NB4 (cell line): ENCODE measurements around the gene GH2.

Experiments used
- DNase-seq: peaks from one replicate; pipeline ENCODE4 v3.0.0; 2010; ENCODE audit warnings: low read depth
- H3K4me3 ChIP-seq: one replicate; pipeline ENCODE4 v1.5.1; 2011; ENCODE audit warnings: mild to moderate bottlenecking, low read depth, low read length, moderate library complexity
- MYC ChIP-seq: IDR thresholded peaks from 2 replicates; pipeline ENCODE4 v1.6.1; 2011; ENCODE audit warnings: low read depth, low read length
- POLR2A ChIP-seq: IDR thresholded peaks from 2 replicates; pipeline ENCODE4 v1.6.1; 2011; ENCODE audit warnings: mild to moderate bottlenecking; ENCODE audit not compliant: insufficient read length; ENCODE audit errors: extremely low read depth
- TF ChIP-seq, protein P1 (sequence below): IDR thresholded peaks from one replicate; pipeline ENCODE4 v1.5.1; 2012; ENCODE audit warnings: low read depth, low read length
- TF ChIP-seq, protein P2 (sequence below): IDR thresholded peaks from 2 replicates; pipeline ENCODE4 v1.6.1; 2011; ENCODE audit warnings: low read depth, low read length

Gene GH2

DNA sequence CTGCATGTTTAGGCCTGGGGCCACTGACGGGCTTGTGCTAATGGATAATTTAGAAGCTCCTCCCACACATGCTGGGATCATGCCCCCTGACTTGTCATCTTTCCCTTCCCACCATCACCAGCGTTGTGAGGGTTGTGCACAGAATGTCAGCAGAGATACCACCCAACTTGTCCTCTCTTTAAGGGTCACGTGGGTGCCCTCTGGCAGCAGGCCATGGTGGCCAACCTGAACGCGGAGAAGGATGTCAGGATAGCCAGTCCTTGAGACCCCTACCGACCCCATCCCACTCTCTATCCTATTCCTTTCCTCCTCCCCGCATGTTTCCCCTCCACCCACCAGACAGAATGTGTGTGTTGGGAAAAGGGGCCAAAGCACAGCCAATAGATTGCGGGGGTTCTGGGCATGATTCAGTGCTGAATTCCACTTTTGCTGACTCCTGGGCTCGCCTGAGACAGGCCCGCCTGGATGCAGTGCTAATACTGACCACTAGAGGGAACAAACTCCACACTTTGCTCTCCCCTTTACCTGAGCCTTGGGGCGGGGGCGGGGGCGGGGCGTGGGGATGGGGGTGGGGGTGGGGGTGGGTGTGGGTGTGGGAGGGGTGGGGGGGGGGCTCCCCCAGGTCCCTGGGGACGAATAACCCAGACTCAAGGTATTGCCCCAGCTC lies at the start of gene GH2:
GH2 (minus strand) TSS at position 10 of the 667 bp plus-strand sequence. CDS start 143 bp downstream, outside the sequence.
- peak; percentile 48 for DNase-seq
- TF ChIP-seq, protein P1, sequence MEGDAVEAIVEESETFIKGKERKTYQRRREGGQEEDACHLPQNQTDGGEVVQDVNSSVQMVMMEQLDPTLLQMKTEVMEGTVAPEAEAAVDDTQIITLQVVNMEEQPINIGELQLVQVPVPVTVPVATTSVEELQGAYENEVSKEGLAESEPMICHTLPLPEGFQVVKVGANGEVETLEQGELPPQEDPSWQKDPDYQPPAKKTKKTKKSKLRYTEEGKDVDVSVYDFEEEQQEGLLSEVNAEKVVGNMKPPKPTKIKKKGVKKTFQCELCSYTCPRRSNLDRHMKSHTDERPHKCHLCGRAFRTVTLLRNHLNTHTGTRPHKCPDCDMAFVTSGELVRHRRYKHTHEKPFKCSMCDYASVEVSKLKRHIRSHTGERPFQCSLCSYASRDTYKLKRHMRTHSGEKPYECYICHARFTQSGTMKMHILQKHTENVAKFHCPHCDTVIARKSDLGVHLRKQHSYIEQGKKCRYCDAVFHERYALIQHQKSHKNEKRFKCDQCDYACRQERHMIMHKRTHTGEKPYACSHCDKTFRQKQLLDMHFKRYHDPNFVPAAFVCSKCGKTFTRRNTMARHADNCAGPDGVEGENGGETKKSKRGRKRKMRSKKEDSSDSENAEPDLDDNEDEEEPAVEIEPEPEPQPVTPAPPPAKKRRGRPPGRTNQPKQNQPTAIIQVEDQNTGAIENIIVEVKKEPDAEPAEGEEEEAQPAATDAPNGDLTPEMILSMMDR, result peak; percentile 68
- TF ChIP-seq MYC, result no peak
- no peak within 1 kb of the TSS for H3K4me3 ChIP-seq

DNA sequence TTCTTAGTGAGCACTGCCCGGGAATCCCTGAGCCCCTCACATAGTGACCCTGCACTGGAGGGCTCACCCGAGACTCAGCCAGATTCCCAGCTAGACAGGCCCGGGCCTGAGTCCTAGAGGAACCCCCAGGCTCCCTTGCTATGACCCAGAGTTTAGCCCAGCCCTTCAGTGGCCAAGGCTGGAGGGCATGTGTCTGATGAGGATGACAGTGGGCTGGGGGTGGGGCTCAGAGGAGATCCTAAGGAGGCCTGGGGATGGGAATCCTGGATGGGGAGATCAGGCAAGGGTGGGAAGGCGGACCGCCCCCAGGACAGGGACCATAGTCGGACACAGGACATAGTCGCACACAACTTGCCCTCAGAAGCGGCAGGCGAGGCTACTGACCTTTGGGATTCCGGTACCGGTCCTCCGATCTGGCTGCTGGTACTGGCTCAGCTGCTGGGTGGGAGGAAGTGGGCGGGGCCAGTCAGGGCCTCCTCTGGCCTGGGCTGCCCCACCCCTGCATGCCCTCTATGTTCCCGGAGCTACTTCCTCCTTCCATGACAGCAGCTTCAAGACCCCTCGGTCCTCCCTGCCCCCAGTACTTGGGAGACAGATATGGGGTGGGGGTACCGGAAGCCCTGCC lies 49.3 kb upstream of the GH2 start:
- DNase-seq, result peak; percentile 70
- no peak for TF ChIP-seq MYC
- TF ChIP-seq, protein P2, sequence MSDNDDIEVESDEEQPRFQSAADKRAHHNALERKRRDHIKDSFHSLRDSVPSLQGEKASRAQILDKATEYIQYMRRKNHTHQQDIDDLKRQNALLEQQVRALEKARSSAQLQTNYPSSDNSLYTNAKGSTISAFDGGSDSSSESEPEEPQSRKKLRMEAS, result 0 out of 2 replicates have a peak, but pooled peaks have one; percentile 5
- peak overlapping the region; percentile 61 for H3K4me3 ChIP-seq

DNA sequence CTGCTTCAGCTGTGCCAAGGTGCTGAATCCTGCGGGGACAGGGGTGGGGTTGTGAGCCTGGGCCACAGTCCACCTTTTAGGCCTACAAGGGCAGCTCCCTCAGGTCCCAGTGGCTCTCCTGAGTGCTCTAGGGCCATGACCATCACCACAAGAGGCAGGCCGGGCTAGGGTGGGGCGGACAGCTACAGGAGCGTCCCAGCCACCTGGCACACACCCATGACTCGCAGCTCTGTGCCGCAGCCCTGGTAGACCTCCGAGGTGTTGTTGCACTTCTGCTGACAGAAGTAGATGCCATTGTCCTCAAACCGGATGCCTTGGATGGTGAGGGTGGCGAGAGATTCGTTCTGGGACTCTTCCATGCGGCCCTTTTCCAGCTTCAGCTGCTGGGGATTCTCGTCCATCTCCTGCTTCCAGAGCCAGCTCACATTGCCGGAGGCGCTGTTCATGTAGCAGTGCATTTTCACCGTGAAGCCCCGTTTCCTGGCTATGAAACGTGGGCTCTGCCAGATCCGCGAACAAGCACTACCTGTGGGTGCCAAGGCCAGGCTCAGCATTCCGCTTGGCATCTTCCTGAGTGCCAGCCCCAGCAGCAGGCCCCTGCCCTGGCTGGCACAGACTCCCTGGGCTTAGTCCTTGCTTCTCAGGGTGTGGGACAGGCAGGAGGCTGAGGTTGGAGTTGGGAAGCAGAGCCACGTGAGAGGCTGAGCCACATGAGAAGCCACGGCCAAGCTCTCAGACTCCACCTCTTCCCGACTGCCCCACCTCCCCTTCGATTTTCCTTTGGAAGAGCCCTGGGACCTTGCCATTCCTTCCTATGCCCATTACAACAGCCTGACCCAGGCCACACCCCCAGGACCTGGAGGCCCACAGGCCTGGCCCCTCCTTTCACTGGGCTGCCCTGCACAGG lies 48.4 kb upstream of the GH2 start:
- no peak for TF ChIP-seq MYC
- no peak for TF ChIP-seq POLR2A
- TF ChIP-seq, protein P1, result no peak
- TF ChIP-seq, protein P2, result no peak
- H3K4me3 ChIP-seq, result no peak overlapping the region
- no peak for DNase-seq

DNA sequence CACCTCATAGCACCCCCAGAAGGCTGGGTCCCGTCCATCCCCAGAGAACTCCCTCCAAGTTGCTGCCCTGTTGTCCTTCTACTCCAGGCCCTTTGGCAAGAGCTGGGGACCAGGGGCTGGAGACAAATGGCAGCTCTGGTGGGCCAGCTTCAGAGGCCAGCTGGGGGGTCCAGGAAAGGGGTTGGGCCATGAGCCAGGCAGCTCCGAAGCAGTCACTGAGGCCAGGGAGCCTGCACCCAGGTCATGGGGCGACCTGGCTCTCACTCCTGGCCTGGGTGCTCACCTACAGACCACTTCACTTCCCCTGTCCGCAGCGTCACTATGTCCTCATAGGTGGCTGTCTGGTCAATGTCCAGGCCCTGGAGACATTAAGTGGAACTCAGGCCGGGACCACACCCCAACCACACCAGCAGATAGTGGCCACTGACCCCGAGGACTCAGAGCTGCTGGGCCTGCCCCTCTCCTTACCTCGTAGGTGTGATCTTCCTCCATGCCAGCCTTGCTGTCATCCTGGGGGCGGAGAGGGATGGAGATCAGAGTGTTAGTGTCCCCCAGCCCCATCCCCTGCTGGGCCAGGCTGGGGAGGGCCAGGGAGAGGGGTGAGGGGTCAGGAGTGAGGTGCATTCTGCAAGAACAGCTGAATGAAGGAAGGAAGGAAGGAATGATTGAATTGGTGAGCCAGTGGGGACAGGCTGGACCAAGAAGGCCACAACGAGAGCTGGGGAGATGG lies 47.4 kb upstream of the GH2 start:
- DNase-seq, result no peak
- no peak overlapping the region for H3K4me3 ChIP-seq
- no peak for TF ChIP-seq POLR2A
- TF ChIP-seq, protein P1, result no peak
- TF ChIP-seq MYC, result no peak

DNA sequence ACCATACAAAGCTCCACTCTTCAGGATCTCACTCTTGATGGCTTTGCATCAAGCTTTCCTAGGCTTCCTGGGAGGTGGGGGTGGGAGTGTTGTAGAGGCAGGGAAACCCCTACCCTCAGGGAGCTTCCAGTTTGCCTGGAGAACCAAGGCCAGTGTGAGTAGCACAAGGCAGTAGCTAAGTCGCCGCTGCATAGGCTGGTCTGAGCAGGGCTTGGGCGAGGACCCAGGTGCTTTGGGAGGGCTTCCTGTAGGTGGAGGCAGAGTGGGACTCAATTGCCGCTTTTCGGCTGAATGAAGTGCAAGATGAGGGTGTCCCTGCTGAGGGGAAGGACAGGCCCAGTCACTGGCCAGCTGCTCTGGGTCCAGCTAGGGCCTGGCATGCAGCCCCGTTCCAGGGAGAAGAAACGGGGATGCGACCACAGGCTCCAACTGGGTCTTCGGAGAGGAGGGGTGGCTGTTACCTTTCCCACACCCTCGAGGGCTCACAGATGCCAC lies 46.5 kb upstream of the GH2 start:
- TF ChIP-seq MYC (no peak), POLR2A (no peak)
- TF ChIP-seq, protein P2, result no peak
- TF ChIP-seq, protein P1, result no peak
- H3K4me3 ChIP-seq, result no peak overlapping the region
- DNase-seq, result no peak
